Naive thymus-derived CD8-positive, alpha-beta T cell (primary cell): ENCODE data around the gene TMA7B. TPM values are rescaled to one million over a fixed set of nuclear protein-coding genes. Genes with fewer than 3 reads are reported as not detected.

ENCODE experiments used
- ATAC-seq, 2 donors: fragments of 150-1000 bp; cut with Tn5 transposase in 1 of 2; sonication (Bioruptor Pico), chemical (Tn5 transposase) in 1 of 2; 1 replicate in 1 of 2; 2 replicates in 1 of 2; pipeline ENCODE4 v1.10.0; 2021; ENCODE audit warnings: mild to moderate bottlenecking in 2 of 2, moderate library complexity in 2 of 2
- POLR2A ChIA-PET: fragments of 350-600 bp; sonication (Branson Sonifier 250); formaldehyde crosslinking; loops from one replicate; lab custom pipeline; 2021; ENCODE audit warnings: antibody characterized with exemption; lab: Charles Lee
- DNase-seq, 10 donors: peaks; one replicate each; pipeline versions ENCODE4 v3.0.0 to v3.0.0-alpha.2; 2020 to 2022
- H3K27ac Mint-ChIP-seq, 10 donors: one replicate each; pipeline ENCODE4 v1.8.0; 2020 to 2022; ENCODE audit warnings: mild to moderate bottlenecking in 10 of 10, mixed read lengths in 10 of 10, moderate library complexity in 4 of 10, inconsistent platforms in 1 of 10
- H3K27me3 Mint-ChIP-seq, 5 donors: one replicate each; pipeline ENCODE4 v1.8.0; 2021 to 2022; ENCODE audit warnings: mixed read lengths in 5 of 5
- H3K36me3 Mint-ChIP-seq, 3 donors: one replicate each; pipeline ENCODE4 v1.8.0; 2020 to 2022; ENCODE audit warnings: mixed read lengths in 3 of 3, mild to moderate bottlenecking in 2 of 3, inconsistent platforms in 1 of 3
- H3K4me1 Mint-ChIP-seq, 4 donors: one replicate each; pipeline ENCODE4 v1.8.0; 2021 to 2022; ENCODE audit warnings: mixed read lengths in 4 of 4
- H3K4me3 Mint-ChIP-seq, 10 donors: one replicate each; pipeline ENCODE4 v1.8.0; 2020 to 2022; ENCODE audit warnings: mild to moderate bottlenecking in 10 of 10, mixed read lengths in 10 of 10, moderate library complexity in 6 of 10, inconsistent platforms in 1 of 10
- H3K9me3 Mint-ChIP-seq, 9 donors: one replicate each; pipeline ENCODE4 v1.8.0; 2020 to 2022; ENCODE audit warnings: mixed read lengths in 9 of 9, mild to moderate bottlenecking in 3 of 9, inconsistent platforms in 1 of 9, moderate library complexity in 1 of 9
- polyA plus RNA-seq, 3 donors: library from polyadenylated mRNA; unstranded; fragments of 300-500 nt; fragmentation: Illumina TruSeq; gene quantifications; one replicate each; pipeline ENCODE4 v1.2.3, GENCODE V29; 2021
- total RNA-seq, 8 experiments: library from RNA in 2 of 8; stranded (reverse) in 2 of 8; gene quantifications; one replicate each; pipeline ENCODE4 v1.2.3 and lab custom pipeline; 2021 to 2026

The TMA7B gene
- total and polyA plus RNA-seq, 5 experiments from 2014 or later, result 1.5 to 14.2 (median 3.5) TPM

DNA sequence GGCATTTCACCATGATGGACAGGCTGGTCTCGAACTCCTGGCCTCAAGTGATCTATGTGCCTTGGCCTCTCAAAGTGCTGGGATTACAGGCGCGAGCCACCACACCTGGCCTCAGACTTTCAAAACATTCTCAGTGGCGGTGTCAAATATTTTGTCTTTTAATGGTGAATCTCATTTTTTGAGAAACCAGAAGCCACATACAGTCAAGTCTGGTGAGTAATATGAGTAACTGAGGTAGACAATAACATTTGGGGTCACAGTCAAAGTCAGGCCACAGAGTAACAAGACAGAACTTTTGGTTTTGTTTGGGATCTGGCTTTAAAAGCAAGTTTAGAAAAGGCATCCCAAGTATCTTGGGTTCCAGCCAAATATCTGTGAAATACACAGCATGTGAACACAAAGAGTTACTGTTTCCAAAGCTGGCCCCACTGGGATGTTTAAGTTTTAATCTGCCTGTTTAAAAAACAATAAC is 5.6 kb upstream of the TMA7B start:
- POLR2A ChIA-PET, result interaction anchor here (1.8 to 3.1 kb wide), 2 partner anchors 12 to 45 kb away, joined by 5 to 16 read pairs; no protein-coding TSS in a partner anchor
- Mint-ChIP-seq H3K27me3 (no peaks in the 10 kb centered on the region), H3K4me3 (peak overlapping the region in 5 of 10 donors; percentile 4 to 72 (median 29)), H3K27ac (peak overlapping the region in 6 of 10 donors; percentile 84 to 99 (median 97)), H3K4me1 (peaks cover 61 to 99% (median 93%) of the 10 kb centered on the region in 4 donors), H3K9me3 (no peaks in the 10 kb centered on the region), H3K36me3 (peaks cover 22 to 86% (median 46%) of the 10 kb centered on the region in 3 donors)
- no peak for DNase-seq
- peak in 1 of 2 donors; percentile 10 for ATAC-seq

DNA sequence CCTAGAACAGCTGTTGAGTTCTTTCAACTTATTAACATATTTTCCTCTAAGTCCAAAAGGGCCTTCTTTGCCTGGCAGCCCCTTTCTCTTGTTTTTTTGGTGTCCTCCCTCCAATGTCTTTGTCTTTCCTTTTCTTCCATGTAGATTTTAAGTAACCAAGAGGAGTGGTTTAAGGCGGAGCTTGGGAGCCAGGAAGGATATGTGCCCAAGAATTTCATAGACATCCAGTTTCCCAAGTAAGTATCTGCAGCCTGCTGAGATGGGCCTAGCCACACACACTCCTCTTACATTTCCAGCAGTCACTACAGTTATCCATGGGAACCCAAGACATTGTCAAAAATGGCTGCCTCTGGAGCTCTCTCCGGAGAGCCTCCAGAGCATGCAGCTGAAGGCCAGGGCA is 4.5 kb upstream of the TMA7B start:
- Mint-ChIP-seq H3K4me3 (peak overlapping the region in 7 of 10 donors; percentile 18 to 68 (median 49)), H3K4me1 (peaks cover 61 to 99% (median 93%) of the 10 kb centered on the region in 4 donors), H3K27ac (peak overlapping the region in 6 of 10 donors; percentile 88 to 99 (median 97)), H3K36me3 (peaks cover 25 to 86% (median 44%) of the 10 kb centered on the region in 3 donors), H3K27me3 (no peaks in the 10 kb centered on the region), H3K9me3 (no peaks in the 10 kb centered on the region)
- ATAC-seq (no peak), DNase-seq (no peak)
- POLR2A ChIA-PET, result interaction anchor here (2.9 to 3.1 kb wide), 2 partner anchors 9 to 13 kb away, joined by 7 to 16 read pairs; no protein-coding TSS in a partner anchor

DNA sequence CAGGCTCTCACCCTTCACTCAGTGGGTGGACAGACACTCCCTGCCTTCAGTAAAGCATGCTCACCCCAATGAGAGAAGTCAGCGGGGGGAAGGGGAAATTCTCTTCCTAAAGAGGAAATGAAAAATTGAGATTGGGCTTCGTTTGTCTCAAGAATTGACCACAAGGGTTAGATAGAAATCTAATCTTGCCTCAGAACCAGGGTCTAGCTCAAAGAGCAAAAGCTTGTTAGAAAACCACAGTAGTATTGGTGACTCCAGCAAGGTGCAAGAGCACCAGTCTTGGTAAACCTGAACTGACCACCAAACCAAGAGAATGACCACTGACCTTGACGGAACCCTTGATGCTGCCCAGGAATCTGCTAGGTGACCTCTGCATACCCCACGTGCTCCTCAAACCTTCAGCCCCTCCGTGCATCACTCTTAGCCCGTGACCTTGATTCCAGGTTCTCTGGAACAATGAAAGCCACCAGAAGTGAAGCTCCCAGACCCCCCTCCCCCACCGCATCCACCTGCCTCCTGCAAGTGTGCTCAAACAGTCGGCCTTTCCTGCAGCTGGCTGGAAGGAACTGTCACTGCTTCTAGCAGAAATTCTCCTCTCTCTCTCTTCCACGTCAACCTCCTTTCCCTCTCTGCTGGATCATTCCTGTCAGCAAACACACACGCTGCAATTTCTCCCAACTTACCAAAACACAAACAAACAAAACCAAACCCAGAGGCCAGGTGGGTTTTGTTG is 3.1 kb upstream of the TMA7B start:
- H3K27ac Mint-ChIP-seq, result peak overlapping the region in 6 of 10 donors; percentile 91 to 99 (median 94)
- DNase-seq (peak in 1 of 10 donors; percentile 58), ATAC-seq (no peak)
- no peaks in the 10 kb centered on the region for H3K9me3 Mint-ChIP-seq
- peaks cover 61 to 99% (median 92%) of the 10 kb centered on the region in 4 donors for H3K4me1 Mint-ChIP-seq
- H3K4me3 Mint-ChIP-seq, result peak overlapping the region; percentile 22 to 78 (median 42)
- POLR2A ChIA-PET, result interaction anchor here (0.5 to 3.1 kb wide), 6 partner anchors 11 to 433 kb away, joined by 3 to 16 read pairs (median 4); no protein-coding TSS in a partner anchor
- H3K36me3 Mint-ChIP-seq, result peaks cover 31 to 91% (median 48%) of the 10 kb centered on the region in 3 donors
- H3K27me3 Mint-ChIP-seq, result no peaks in the 10 kb centered on the region

DNA sequence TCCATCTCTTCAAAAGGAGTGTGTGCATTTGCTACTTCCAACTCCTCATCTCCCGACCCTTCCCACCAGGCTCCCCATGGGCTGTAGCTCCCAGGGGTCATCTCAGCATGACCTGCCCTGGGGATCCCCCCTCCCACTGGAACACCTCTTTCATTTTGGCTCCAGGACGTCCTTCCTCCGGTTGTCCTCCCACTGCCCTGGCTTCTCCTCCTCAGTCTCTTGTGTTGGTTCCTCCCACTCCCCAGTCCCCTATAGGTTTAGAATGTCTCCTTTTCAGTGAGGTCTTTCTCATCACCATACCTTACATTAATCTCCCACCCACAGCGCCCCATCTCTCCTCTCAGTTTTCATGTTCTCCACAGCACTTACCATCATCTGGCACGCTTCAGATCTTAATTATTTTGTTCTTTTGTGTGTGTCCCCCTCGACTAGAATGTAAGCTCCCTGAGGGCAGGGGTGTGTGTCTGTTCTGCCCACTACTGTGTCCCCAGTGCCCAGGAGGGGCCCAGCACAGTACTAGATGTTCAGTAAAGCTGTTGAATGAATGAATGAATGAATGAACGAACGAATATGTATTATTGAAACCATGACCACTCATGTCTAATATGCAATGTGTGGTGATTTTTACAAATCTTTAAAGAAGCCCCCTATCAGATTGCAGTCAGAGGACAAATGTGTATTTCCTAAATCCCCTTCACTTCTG is 2.0 kb upstream of the TMA7B start:
- peak overlapping the region in 8 of 10 donors; percentile 85 to 95 (median 94) for H3K27ac Mint-ChIP-seq
- H3K4me1 Mint-ChIP-seq, result peaks cover 54 to 96% (median 86%) of the 10 kb centered on the region in 4 donors
- H3K9me3 Mint-ChIP-seq, result no peaks in the 10 kb centered on the region
- DNase-seq (peak in 1 of 10 donors; percentile 58), ATAC-seq (no peak)
- POLR2A ChIA-PET, result interaction anchor here (0.7 to 2.9 kb wide), 6 partner anchors 12 to 438 kb away, joined by 3 to 7 read pairs (median 4); partner anchors contain the start of gene ATF4
- H3K4me3 Mint-ChIP-seq, result peak overlapping the region in 9 of 10 donors; percentile 41 to 75 (median 46)
- peaks cover 31 to 96% (median 49%) of the 10 kb centered on the region in 3 donors for H3K36me3 Mint-ChIP-seq
- no peaks in the 10 kb centered on the region for H3K27me3 Mint-ChIP-seq

DNA sequence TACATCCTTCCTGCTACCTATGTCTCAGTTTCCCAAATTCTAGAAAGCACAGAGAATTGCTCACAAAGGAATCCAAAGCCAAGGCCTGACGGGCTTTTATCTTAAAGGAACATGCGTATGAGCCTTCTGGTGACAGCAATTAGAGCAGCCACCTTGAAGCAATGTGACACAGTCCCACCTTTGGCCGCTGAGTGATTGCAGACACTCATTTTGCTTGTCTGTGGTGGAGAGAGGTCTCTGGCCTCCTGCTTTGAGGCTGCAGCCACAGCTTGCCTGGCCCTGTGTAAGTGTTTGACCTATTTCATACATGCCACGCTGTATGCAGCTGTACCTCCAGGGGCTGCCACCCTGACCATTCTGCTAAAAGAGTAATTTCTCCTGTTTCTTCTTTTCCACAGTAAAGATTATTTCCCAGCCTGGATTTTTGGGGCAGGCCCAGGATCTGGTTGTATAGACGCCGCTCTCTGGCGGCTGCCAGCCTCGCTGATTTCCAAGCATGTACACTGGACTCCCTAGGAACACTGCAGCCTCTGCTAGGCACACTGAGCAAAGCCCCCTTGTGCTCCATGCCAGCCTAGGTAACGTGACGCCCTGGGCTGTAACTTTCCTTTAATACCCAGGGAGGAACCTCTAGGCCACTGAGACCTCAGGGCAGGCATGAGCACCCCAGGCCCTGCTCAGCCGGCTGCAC is 1.1 kb upstream of the TMA7B start:
- peak; percentile 12 to 34 for ATAC-seq
- Mint-ChIP-seq H3K27me3 (no peaks in the 10 kb centered on the region), H3K4me1 (peaks cover 46 to 92% (median 79%) of the 10 kb centered on the region in 4 donors), H3K36me3 (peaks cover 27 to 94% (median 49%) of the 10 kb centered on the region in 3 donors), H3K4me3 (peak overlapping the region in 9 of 10 donors; percentile 41 to 75 (median 46)), H3K9me3 (no peaks in the 10 kb centered on the region), H3K27ac (peak overlapping the region in 8 of 10 donors; percentile 85 to 95 (median 94))
- POLR2A ChIA-PET, result interaction anchor here (1.0 to 3.2 kb wide), 10 partner anchors 9 to 62 kb away, joined by 3 to 15 read pairs (median 4); no protein-coding TSS in a partner anchor
- peak in 2 of 10 donors; percentile 25 to 35 for DNase-seq

DNA sequence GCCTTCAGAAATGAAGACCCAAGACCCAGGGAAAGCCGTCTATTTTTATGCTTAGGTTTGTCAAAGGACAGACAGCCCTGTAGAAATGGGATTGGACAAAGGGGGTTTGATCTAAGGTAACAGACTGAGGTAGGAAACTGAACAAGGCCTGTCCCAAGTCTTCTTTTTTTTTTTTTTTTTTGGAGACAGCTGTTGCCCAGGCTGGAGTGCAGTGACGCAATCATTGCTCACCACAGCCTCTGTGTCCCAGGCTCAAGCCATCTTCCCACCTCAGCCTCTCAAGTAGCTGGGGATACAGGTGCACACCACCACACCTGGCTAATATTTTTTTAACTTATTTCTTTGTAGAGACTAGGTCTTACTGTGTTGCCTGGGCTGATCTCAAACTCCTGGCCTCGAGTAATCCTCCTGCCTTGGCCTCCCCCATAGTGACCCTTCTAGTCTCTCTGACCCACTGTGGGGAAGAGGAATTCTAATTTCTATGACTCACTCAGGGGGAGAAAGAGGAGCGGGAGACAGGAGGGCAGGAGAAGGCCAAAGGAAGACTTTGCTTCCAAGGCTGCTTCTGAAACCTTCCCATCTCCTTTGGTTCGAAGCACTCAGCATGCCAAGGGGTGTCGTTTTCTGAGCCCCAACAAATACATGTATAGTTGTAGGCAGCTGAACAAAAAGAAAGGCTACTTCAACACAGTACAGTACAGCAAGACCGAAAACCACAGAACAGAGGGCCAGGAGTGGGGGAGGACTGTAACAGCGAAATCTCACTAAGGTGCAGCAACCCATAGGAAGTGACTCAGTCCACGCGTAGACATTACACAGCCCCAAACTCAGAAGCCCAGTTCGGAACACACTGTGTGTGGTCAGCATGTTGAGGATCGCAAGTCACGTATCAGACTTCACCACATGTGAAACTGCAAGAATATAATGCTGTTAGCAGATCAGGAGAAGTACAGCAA is 872 bp downstream of the TMA7B start:
- Mint-ChIP-seq H3K36me3 (peaks cover 23 to 95% (median 55%) of the 10 kb centered on the region in 3 donors), H3K27ac (peak overlapping the region in 8 of 10 donors; percentile 85 to 95 (median 94)), H3K4me1 (peaks cover 41 to 77% (median 68%) of the 10 kb centered on the region in 4 donors), H3K9me3 (no peaks in the 10 kb centered on the region), H3K27me3 (no peaks in the 10 kb centered on the region), H3K4me3 (peak overlapping the region in 9 of 10 donors; percentile 44 to 75 (median 48))
- DNase-seq (peak in 7 of 10 donors; percentile 32 to 68 (median 46)), ATAC-seq (peak; percentile 68 to 77)
- POLR2A ChIA-PET, result interaction anchor here (0.6 to 3.2 kb wide), 5 partner anchors 8 to 83 kb away, joined by 3 to 15 read pairs (median 4); no protein-coding TSS in a partner anchor

DNA sequence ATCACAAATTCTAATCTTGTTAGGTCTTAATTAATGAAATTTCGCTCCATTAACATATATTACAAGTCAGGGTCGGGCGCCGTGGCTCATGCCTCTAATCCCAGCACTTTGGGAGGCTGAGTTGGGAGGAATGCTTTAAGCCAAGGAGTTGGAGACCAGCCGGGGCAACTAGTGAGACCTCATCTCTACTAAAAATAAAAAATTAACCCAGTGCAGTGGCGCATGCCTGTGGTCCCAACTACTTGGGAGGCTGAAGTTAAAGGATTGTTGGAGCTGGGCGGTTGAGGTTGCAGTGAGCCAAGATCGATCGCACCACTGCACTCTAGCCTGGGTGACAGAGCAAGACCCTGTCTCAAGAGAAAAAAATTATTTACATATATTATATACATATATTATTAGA is 1.9 kb downstream of the TMA7B start:
- peak overlapping the region in 8 of 10 donors; percentile 85 to 95 (median 93) for H3K27ac Mint-ChIP-seq
- H3K4me1 Mint-ChIP-seq, result peaks cover 46 to 68% (median 62%) of the 10 kb centered on the region in 4 donors
- DNase-seq (no peak), ATAC-seq (no peak)
- H3K36me3 Mint-ChIP-seq, result peaks cover 20 to 95% (median 57%) of the 10 kb centered on the region in 3 donors
- no peaks in the 10 kb centered on the region for H3K27me3 Mint-ChIP-seq
- H3K9me3 Mint-ChIP-seq, result no peaks in the 10 kb centered on the region
- H3K4me3 Mint-ChIP-seq, result peak overlapping the region in 9 of 10 donors; percentile 0 to 75 (median 44)
- POLR2A ChIA-PET, result interaction anchor here (0.5 to 2.5 kb wide), 6 partner anchors 9 to 1100 kb away, joined by 3 to 9 read pairs (median 4); no protein-coding TSS in a partner anchor

DNA sequence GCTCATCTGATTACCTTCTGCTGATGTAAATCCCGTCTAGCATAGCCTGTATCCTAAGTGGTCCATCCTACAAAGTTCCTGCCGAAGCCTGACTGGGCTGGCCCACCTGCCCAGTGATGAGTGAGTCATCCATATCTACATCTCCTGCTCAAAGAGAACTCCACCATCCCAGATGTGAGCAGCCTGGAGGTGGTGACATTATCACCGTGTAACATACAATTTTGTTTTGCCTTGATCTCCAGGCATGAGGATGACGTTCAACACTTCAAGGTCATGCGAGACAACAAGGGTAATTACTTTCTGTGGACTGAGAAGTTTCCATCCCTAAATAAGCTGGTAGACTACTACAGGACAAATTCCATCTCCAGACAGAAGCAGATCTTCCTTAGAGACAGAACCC is 5.6 kb downstream of the TMA7B start:
- H3K4me1 Mint-ChIP-seq, result peaks cover 23 to 44% (median 34%) of the 10 kb centered on the region in 4 donors
- DNase-seq (peak in 1 of 10 donors; percentile 15), ATAC-seq (no peak)
- H3K4me3 Mint-ChIP-seq, result peak overlapping the region in 2 of 10 donors; percentile 5 to 26
- no peaks in the 10 kb centered on the region for H3K27me3 Mint-ChIP-seq
- POLR2A ChIA-PET, result interaction anchor here (0.6 to 1.5 kb wide), 4 partner anchors 9 to 127 kb away, joined by 3 to 4 read pairs (median 4); no protein-coding TSS in a partner anchor
- peaks cover 5 to 95% (median 48%) of the 10 kb centered on the region in 3 donors for H3K36me3 Mint-ChIP-seq
- no peaks in the 10 kb centered on the region for H3K9me3 Mint-ChIP-seq
- peak overlapping the region in 9 of 10 donors; percentile 26 to 89 (median 71) for H3K27ac Mint-ChIP-seq

DNA sequence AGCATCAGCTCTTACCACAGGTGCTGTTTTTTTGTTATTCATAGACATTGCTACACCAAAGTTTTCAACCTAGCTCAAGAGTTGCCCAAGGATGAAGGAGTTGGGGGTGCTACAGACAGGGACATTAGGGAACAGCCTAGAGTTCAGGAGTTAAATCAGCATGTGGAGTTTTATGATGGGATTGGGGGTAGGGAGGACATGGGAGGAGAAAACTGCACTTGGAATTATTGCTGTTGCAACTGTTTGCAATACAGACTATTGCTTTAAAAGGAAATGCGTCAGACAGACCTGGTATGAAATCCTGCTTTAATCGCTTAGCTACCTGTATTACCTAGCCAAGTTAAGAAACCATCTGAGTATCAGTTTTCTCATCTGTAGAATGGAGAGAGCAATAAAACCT is 6.3 kb downstream of the TMA7B start:
- peaks cover 18 to 40% (median 27%) of the 10 kb centered on the region in 4 donors for H3K4me1 Mint-ChIP-seq
- ATAC-seq (no peak), DNase-seq (no peak)
- H3K27ac Mint-ChIP-seq, result peak overlapping the region; percentile 37 to 89 (median 76)
- H3K27me3 Mint-ChIP-seq, result no peaks in the 10 kb centered on the region
- H3K9me3 Mint-ChIP-seq, result no peaks in the 10 kb centered on the region
- H3K4me3 Mint-ChIP-seq, result no peak overlapping the region
- POLR2A ChIA-PET, result interaction anchor here (0.6 to 1.5 kb wide), 3 partner anchors 10 to 127 kb away, joined by 3 to 4 read pairs (median 4); no protein-coding TSS in a partner anchor
- H3K36me3 Mint-ChIP-seq, result peaks cover 5 to 95% (median 49%) of the 10 kb centered on the region in 3 donors

DNA sequence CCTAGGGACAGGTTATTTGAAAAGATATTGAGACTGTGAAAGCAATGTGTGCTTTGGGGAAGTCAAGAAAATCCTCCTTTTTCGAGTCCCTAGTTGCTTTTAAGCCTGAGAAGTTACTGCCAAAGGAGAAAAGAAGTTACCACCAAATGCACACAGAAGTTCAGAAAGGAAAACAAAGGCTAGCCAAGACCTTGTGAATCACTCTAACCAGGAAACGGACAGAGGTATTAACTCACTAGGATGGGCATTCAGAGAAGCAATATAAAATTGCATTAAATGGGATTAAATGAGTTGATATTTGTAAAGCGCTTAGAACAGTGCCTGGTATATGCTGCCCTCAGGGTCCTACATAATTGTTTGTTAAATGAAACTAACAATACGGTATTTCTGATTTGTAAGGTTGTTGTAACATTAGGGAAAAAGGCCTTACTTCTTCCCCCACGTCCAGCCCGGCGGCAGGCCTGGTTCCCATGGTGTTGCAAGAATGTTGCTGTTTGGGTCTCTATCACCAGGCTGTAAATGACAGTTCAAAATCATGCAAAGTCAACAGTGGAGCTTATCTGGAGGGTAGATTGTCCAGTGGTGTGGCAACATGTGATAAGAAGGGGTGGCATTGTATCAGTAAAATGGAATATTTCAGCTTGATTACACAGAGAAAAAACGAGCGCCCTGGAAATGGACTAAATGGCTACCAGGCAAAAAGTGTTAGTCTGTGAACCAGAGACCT is 7.1 kb downstream of the TMA7B start:
- no peaks in the 10 kb centered on the region for H3K9me3 Mint-ChIP-seq
- POLR2A ChIA-PET, result interaction anchor here (0.6 to 1.2 kb wide), 3 partner anchors 9 to 426 kb away, joined by 3 to 4 read pairs (median 3); no protein-coding TSS in a partner anchor
- DNase-seq (no peak), ATAC-seq (no peak)
- no peaks in the 10 kb centered on the region for H3K27me3 Mint-ChIP-seq
- peaks cover 16 to 38% (median 23%) of the 10 kb centered on the region in 4 donors for H3K4me1 Mint-ChIP-seq
- H3K36me3 Mint-ChIP-seq, result peaks cover 5 to 96% (median 49%) of the 10 kb centered on the region in 3 donors
- H3K27ac Mint-ChIP-seq, result peak overlapping the region in 9 of 10 donors; percentile 55 to 88 (median 73)
- H3K4me3 Mint-ChIP-seq, result no peak overlapping the region
